ENCODE measurements around the gene AGR3.

The AGR3 gene

GRCh38 chr7:16881844-16882243 is at the start of gene AGR3:
Gene AGR3 (minus strand): TSS chr7:16881983. CDS start chr7:16878618, 3,365 bp downstream.
- DNase-seq (ENCODE audit: extremely low spot score, insufficient read length, low read depth) (no peak), FAIRE-seq (no peak)

DNA sequence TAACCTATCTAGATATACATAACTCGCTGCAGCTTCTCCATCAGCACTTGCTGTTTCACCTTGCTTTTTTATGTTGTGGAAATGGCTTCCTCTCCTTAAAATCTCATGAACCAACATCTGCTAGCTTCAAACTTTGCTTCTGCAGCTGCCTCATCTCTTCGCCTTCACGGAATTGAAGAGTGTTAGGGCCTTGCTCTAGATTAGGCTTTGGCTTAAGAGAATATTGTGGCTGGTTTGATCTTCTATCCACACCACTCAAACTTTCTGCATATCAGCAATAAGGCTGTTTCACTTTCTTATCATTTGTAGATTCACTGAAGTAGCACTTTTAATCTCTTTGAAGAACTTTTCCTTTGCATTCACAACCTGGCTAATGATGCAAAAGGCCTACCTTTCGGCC is 49.2 kb upstream of the AGR3 start:
- DNase-seq (ENCODE audit: extremely low spot score, insufficient read length, low read depth): no peak
- no peak for FAIRE-seq

GRCh38 chr7:16929146-16929762 is 47.5 kb upstream of the AGR3 start:
- FAIRE-seq: peak; percentile 78
- no peak for DNase-seq (ENCODE audit: extremely low spot score, insufficient read length, low read depth)

- FAIRE-seq: no peak
- no peak for DNase-seq (ENCODE audit: extremely low spot score, insufficient read length, low read depth)
Measured at GRCh38 chr7:16926861-16927260, 45.1 kb upstream of the AGR3 start.

DNA sequence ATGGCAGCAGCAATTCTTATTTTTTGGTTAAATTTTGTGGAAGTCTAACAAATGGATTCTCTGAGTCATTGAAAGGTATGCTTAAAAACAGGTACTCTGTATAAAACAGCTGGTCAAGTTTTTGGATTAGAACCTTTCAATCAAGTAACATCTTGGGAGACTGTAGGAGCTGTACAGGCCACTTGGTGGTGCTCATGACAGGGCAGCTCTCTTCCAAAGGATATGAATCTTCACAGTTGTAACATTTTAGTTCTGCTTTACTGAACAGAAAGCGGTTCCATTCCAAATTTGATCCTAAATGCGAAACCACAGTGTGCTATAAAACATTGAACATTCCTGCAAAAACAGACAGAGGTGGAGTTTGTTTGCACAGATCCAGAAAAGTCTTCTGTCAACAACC is 44.5 kb upstream of the AGR3 start:
- FAIRE-seq (peak; percentile 76), DNase-seq (ENCODE audit: extremely low spot score, insufficient read length, low read depth) (no peak)

DNA sequence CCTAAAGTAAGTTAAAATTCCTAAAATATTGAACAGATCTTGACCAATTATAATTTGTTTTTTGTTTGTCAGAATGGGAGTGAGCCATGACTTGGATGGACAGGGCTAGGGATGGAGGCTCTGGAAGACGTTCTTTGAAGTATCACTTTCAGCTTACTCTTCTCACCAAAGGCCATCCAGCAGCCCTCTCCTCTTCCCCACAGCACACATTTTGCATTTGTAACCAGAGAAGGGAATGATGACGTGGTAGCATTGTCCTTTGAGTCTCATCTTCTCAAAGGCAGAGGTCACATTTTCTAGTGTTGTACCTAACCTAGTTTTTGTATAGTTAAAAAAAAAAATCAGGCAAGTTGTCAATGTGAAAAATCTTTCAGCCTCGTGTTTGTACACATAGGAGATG is 43.8 kb upstream of the AGR3 start:
- DNase-seq (ENCODE audit: extremely low spot score, insufficient read length, low read depth) (no peak), FAIRE-seq (no peak)

GRCh38 chr7:16923019-16923418 is 41.2 kb upstream of the AGR3 start:
- DNase-seq (ENCODE audit: extremely low spot score, insufficient read length, low read depth) (no peak), FAIRE-seq (no peak)

DNA sequence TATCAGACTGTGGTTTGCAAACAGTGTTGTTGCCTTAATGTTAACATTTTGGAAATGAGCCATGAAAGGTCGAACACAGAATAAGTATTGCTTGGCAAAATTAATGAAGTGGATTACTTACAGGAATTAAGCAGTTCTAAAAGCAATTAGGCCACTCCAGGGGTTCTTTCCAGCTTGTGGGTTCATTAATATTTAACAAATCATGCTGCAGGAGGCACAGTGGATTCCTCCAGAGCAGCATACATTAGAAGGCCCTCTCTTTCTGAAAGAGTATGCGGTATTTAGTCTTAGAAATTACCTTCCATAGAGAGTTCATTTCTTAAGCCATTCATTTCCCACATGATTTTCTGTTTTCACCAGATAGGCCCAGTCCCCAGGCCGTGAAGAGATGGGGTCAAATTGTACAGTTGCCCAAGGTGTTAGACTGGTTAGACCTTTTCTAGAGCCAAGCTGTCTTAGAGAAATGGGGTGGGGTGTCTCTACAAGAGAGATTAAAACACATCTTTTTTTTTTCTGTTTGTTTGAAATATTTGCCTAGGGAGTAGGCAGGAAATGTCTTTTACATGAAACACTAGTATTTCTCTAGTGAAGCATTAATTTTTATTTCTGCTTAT is 40.0 kb upstream of the AGR3 start:
- no peak for FAIRE-seq

DNA sequence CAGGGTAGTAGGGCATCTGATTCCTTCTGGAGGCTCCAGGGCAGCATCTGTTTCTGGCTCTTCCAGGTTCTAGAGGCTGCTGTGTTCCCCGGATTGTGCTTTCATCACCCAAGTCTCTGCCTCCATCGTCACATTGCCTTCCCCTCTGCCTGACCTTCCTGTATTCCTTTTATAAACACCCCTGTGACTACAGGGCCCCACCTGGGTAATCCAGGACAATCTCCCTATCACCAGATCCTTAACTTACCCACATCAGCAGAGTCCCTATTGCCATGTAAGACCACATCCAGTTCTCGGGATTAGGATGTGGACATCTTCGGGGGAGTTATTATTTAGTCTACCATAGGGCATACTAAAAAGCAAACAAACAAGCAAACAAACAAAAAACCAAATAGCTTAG is 39.4 kb upstream of the AGR3 start:
- no peak for FAIRE-seq
- no peak for DNase-seq (ENCODE audit: extremely low spot score, insufficient read length, low read depth)

More for the DNA sequence above, 40.0 kb upstream of the AGR3 start:
- DNase-seq (ENCODE audit: extremely low spot score, insufficient read length, low read depth): no peak

- no peak for DNase-seq (ENCODE audit: extremely low spot score, insufficient read length, low read depth)
- FAIRE-seq: no peak
Measured at GRCh38 chr7:16919440-16919839, 37.7 kb upstream of the AGR3 start.

- FAIRE-seq (peak; percentile 50), DNase-seq (ENCODE audit: extremely low spot score, insufficient read length, low read depth) (no peak)
Measured at GRCh38 chr7:16918288-16918895, 36.6 kb upstream of the AGR3 start.

DNA sequence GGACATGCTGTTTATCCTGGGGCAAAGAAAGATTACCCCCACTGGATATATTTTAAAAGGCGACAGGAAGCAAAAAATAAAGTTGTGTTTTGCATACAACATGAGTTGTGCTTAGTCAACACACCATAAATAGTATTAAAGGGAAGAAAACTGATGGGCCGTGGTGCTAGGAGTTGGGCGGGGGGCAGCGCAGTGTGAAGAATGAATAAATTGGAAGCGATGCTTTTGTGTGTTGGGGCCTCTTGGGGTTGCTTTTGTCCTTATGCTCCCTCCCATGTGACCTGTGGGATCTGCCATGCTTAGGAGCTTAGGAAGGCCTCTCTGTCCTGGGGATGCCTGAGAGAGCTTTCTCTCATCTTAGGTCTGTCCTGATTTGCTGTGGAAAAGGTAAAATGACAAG is 35.0 kb upstream of the AGR3 start:
- FAIRE-seq (no peak), DNase-seq (ENCODE audit: extremely low spot score, insufficient read length, low read depth) (no peak)

DNA sequence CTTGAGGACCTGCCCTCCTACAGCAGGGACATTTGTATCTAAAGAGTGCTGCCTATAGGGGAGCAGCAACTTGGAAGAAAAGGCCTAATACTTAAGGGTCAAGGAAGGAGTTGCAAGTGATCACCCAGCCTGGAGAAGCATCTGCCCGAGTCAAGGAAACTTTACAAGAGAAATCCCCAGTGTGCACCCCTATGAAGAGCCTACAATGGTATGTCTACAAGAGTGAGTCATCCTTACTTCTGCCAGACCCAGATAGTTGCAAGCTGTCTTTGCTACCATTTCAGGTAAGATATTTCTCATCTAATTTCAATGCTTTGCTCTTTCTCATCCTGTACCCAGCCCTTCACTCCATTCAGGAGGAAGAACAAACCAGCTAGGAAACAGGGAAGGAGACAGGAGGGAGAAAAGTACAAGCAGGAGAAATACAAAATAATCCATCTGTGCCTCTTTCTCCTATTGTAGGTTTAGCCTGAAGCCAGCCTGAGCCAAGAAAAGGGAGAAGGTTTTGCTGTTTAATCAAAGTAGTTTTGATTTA is 34.4 kb upstream of the AGR3 start:
- no peak for FAIRE-seq
- no peak for DNase-seq (ENCODE audit: extremely low spot score, insufficient read length, low read depth)

GRCh38 chr7:16915405-16915804 is 33.6 kb upstream of the AGR3 start:
- DNase-seq (ENCODE audit: extremely low spot score, insufficient read length, low read depth) (no peak), FAIRE-seq (no peak)

GRCh38 chr7:16914771-16915170 is 33.0 kb upstream of the AGR3 start:
- no peak for FAIRE-seq
- no peak for DNase-seq (ENCODE audit: extremely low spot score, insufficient read length, low read depth)

DNA sequence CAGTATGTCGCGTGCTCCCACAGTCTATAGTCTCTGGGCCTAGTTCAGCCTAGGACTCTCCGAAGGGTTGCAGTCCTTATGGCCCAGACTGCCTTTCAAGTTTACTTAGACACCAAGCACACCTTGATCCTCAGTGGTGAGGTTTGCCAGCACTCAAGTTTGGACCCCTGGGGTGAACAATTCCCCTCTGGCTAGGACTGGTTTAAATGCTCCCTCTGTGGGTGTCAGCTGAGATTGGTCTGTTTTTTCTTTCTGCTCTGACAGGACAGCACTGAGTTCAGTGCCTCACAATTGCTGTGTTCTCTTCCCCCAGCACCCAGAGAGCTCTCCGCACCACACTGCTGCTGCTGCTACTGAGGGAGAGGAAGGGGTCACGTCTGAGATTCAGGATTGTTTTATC is 31.9 kb upstream of the AGR3 start:
- FAIRE-seq: no peak
- DNase-seq (ENCODE audit: extremely low spot score, insufficient read length, low read depth): no peak

DNA sequence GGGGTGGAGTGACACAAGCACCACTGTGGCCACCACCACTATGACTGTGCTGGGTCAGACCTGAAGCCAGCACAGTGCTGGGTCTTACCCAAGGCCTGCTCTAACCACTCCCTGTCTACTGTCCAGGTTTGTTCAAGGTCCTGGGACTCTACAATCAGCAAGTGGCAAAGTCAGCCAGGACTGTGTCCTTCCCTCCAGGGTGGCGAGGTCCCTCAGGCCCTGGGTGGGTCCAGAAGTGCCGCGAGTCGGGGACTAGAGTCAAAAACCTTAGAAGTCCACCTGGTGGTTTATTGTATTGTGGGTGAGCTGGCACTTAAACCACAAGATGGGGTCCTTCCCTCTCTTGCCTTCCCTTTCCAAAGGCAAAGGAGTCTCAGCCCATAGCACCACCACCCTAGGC is 30.8 kb upstream of the AGR3 start:
- DNase-seq (ENCODE audit: extremely low spot score, insufficient read length, low read depth): no peak
- no peak for FAIRE-seq

DNA sequence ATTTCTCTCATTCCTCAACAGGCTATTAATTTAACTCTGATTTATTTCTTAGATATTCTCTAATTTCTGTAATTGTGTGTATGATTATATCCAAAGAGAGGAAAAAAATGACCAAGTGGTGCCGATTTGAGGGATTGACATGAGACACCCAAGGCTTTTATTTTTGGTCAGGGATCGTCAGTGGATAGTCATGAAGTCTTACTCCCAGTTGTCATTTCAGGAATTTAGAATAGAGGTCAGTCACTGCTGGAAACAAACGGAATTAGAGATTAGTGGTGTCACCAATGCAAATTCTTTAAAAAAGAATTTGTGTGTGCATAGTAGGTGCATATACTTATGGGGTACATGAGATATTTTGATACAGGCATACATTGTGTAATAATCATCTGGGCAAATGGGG is 26.8 kb upstream of the AGR3 start:
- DNase-seq (ENCODE audit: extremely low spot score, insufficient read length, low read depth): no peak
- no peak for FAIRE-seq

- no peak for DNase-seq (ENCODE audit: extremely low spot score, insufficient read length, low read depth)
- FAIRE-seq: no peak
Measured at GRCh38 chr7:16905300-16906044, 23.7 kb upstream of the AGR3 start.

GRCh38 chr7:16904076-16904475 is 22.3 kb upstream of the AGR3 start:
- FAIRE-seq (no peak), DNase-seq (ENCODE audit: extremely low spot score, insufficient read length, low read depth) (no peak)
